ENCODE results near the gene EML4.

GRCh38 chr2:42229949-42230348 is 60.8 kb downstream of the EML4 start:
- TF ChIP-seq POLR2A (IDR thresholded peaks at IDR 0.05) = no peak
- TF ChIP-seq CTCF (IDR thresholded peaks at IDR 0.05) = no peak

Measured in heart left ventricle (tissue), 13 donors.